Trophoblast cell (in vitro differentiated cells and primary cell): ENCODE data around the gene LAMA5.

ENCODE experiments used
- DNase-seq, 2 donors: peaks; one replicate each; pipeline ENCODE4 v3.0.0-alpha.2; 2016
- H2AFZ ChIP-seq: 2 replicates; pipeline ENCODE4 v1.6.1; 2013; ENCODE audit warnings: low read length, moderate library complexity, mild to moderate bottlenecking; ENCODE audit not compliant: insufficient read depth, poor library complexity
- H2AK5ac ChIP-seq: 2 replicates; pipeline ENCODE4 v1.6.1; 2013; ENCODE audit warnings: mild to moderate bottlenecking, low read length
- H2BK120ac ChIP-seq: 2 replicates; pipeline ENCODE4 v1.6.1; 2013; ENCODE audit warnings: low read length, mild to moderate bottlenecking, moderate library complexity; ENCODE audit not compliant: insufficient read depth, poor library complexity
- H2BK12ac ChIP-seq: 2 replicates; pipeline ENCODE4 v1.6.1; 2013; ENCODE audit warnings: mild to moderate bottlenecking, low read length, moderate library complexity
- H2BK5ac ChIP-seq: 2 replicates; pipeline ENCODE4 v1.6.1; 2013; ENCODE audit warnings: low read length, low read depth, moderate library complexity, mild to moderate bottlenecking; ENCODE audit not compliant: poor library complexity
- H3K14ac ChIP-seq: 2 replicates; pipeline ENCODE4 v1.6.1; 2013; ENCODE audit warnings: mild to moderate bottlenecking, low read length
- H3K18ac ChIP-seq: 2 replicates; pipeline ENCODE4 v1.6.1; 2013; ENCODE audit warnings: mild to moderate bottlenecking, low read length
- H3K23ac ChIP-seq: 2 replicates; pipeline ENCODE4 v1.6.1; 2013; ENCODE audit warnings: low read length
- H3K27ac ChIP-seq: 2 replicates; pipeline ENCODE4 v1.5.1; 2013; ENCODE audit warnings: low read depth, mild to moderate bottlenecking, inconsistent platforms, low read length, moderate library complexity
- H3K27me3 ChIP-seq: 2 replicates; pipeline ENCODE4 v1.6.1; 2013; ENCODE audit warnings: inconsistent platforms, mild to moderate bottlenecking, low read length, moderate library complexity; ENCODE audit not compliant: insufficient read depth
- H3K36me3 ChIP-seq, 2 experiments: 1 replicate in 1 of 2; 2 replicates in 1 of 2; pipeline ENCODE4 v1.6.1; 2013; ENCODE audit warnings: low read length in 2 of 2, mild to moderate bottlenecking in 2 of 2, moderate library complexity in 1 of 2; ENCODE audit not compliant: insufficient read depth in 2 of 2, control insufficient read depth in 1 of 2
- H3K4ac ChIP-seq: 2 replicates; pipeline ENCODE4 v1.6.1; 2013; ENCODE audit warnings: low read depth, mild to moderate bottlenecking, low read length, moderate library complexity
- H3K4me1 ChIP-seq, 2 experiments: 1 replicate in 1 of 2; 2 replicates in 1 of 2; pipeline ENCODE4 v1.6.1; 2013; ENCODE audit warnings: low read length in 2 of 2, mild to moderate bottlenecking in 2 of 2, moderate library complexity in 1 of 2; ENCODE audit not compliant: insufficient read depth in 2 of 2, control insufficient read depth in 1 of 2
- H3K4me2 ChIP-seq: 2 replicates; pipeline ENCODE4 v1.6.1; 2013; ENCODE audit warnings: inconsistent platforms, mild to moderate bottlenecking, low read length, moderate library complexity
- H3K4me3 ChIP-seq: 2 replicates; pipeline ENCODE4 v1.5.1; 2013; ENCODE audit warnings: mild to moderate bottlenecking, low read depth, low read length, inconsistent platforms
- H3K79me1 ChIP-seq: one replicate; pipeline ENCODE4 v1.6.1; 2013; ENCODE audit warnings: low read length
- H3K79me2 ChIP-seq: 2 replicates; pipeline ENCODE4 v1.6.1; 2013; ENCODE audit warnings: low read length, mild to moderate bottlenecking; ENCODE audit not compliant: control insufficient read depth, insufficient read depth, poor library complexity
- H3K9ac ChIP-seq: 2 replicates; pipeline ENCODE4 v1.6.1; 2013; ENCODE audit warnings: mild to moderate bottlenecking, low read length
- H3K9me3 ChIP-seq: 2 replicates; pipeline ENCODE4 v1.6.1; 2013; ENCODE audit warnings: low read depth, mild to moderate bottlenecking, control low read depth, inconsistent platforms, low read length; ENCODE audit not compliant: insufficient read depth
- H4K12ac ChIP-seq: 2 replicates; pipeline ENCODE4 v1.6.1; 2013; ENCODE audit warnings: low read depth, mild to moderate bottlenecking, low read length, moderate library complexity
- H4K8ac ChIP-seq: 2 replicates; pipeline ENCODE4 v1.6.1; 2013; ENCODE audit warnings: low read depth, mild to moderate bottlenecking, low read length, moderate library complexity
- H4K91ac ChIP-seq: one replicate; pipeline ENCODE4 v1.6.1; 2013; ENCODE audit warnings: low read depth, mild to moderate bottlenecking, low read length, moderate library complexity
- WGBS: extraction: QIAGEN DNeasy Blood & Tissue Kit; methylation state at CpG from one replicate; pipeline ENCODE4 v1.1.7; 2013; ENCODE audit warnings: missing lambda C conversion rate; ENCODE audit not compliant: insufficient read length, insufficient coverage; ENCODE audit errors: extremely low coverage; 5-methylcytosine and 5-hydroxymethylcytosine counted together

Gene LAMA5

DNA sequence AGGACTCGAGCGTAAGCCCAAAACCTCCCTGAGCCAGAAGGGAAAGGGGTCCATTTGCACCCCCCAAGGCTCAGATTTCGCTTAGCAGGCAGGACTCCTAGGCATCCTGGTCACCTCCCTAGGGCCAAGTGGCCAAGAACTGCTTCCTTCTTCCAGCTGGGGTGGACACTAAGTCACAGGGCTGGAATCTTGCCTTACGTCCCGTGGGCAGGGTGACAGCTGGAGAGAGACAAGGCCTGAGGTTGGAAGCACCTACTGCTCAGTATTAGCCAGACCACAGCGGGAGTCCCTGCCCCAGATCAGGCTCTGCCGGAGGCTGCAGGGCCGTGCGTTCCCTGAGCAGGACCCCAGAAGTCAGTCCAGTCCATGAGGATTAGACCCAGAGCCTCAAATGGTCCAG lies 19.7 kb downstream of the LAMA5 start:
- Histone ChIP-seq H3K4ac (no peak overlapping the region), H3K4me3 (no peak overlapping the region), H2BK120ac (no peak overlapping the region), H3K36me3 (peaks cover 62 to 72% of the 10 kb centered on the region in 2 experiments), H3K4me2 (no peak overlapping the region), H2BK12ac (no peak overlapping the region), H3K9me3 (peaks cover 1% of the 10 kb centered on the region), H4K12ac (no peak overlapping the region), H3K4me1 (peaks cover 9 to 10% of the 10 kb centered on the region in 2 experiments), H2BK5ac (no peak overlapping the region), H3K27ac (no peak overlapping the region), H3K9ac (no peak overlapping the region), H3K23ac (no peak overlapping the region), H3K79me1 (no peaks in the 10 kb centered on the region), H2AFZ (no peak overlapping the region), H3K18ac (no peak overlapping the region), H3K79me2 (no peaks in the 10 kb centered on the region), H3K14ac (no peak overlapping the region), H2AK5ac (no peak overlapping the region), H4K91ac (no peak overlapping the region), H3K27me3 (no peaks in the 10 kb centered on the region), H4K8ac (no peak overlapping the region)
- WGBS = no CpG with 5 or more reads among the region's 9 CpGs
- DNase-seq = no peak

DNA sequence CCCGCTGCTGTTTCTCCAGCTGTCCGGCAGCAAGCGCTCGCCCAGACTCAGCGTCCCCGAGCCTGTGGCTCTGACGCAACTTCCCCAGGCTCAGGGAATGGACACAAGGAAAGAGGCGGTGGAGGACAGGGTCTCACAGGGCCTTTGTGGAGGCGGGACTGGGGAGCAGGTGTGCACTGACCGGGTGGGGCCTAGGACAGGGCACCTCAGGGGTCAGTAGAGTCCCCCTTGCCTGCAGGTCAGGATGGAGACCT lies 20.0 kb downstream of the LAMA5 start:
- H4K12ac ChIP-seq = no peak overlapping the region
- peaks cover 1% of the 10 kb centered on the region for H3K9me3 ChIP-seq
- H3K4ac ChIP-seq = no peak overlapping the region
- H3K4me3 ChIP-seq = no peak overlapping the region
- H2BK120ac ChIP-seq = no peak overlapping the region
- no peak overlapping the region for H2AK5ac ChIP-seq
- peaks cover 9 to 10% of the 10 kb centered on the region in 2 experiments for H3K4me1 ChIP-seq
- no peak overlapping the region for H2BK12ac ChIP-seq
- no peak overlapping the region for H3K27ac ChIP-seq
- no peak overlapping the region for H4K91ac ChIP-seq
- no CpG with 5 or more reads among the region's 10 CpGs for WGBS
- no peaks in the 10 kb centered on the region for H3K27me3 ChIP-seq
- H3K23ac ChIP-seq = no peak overlapping the region
- H3K18ac ChIP-seq = no peak overlapping the region
- no peaks in the 10 kb centered on the region for H3K79me2 ChIP-seq
- no peak overlapping the region for H4K8ac ChIP-seq
- H3K14ac ChIP-seq = no peak overlapping the region
- no peak overlapping the region for H3K9ac ChIP-seq
- no peak for DNase-seq
- peaks cover 58 to 68% of the 10 kb centered on the region in 2 experiments for H3K36me3 ChIP-seq
- no peak overlapping the region for H2BK5ac ChIP-seq
- H3K79me1 ChIP-seq = no peaks in the 10 kb centered on the region
- no peak overlapping the region for H2AFZ ChIP-seq
- no peak overlapping the region for H3K4me2 ChIP-seq

DNA sequence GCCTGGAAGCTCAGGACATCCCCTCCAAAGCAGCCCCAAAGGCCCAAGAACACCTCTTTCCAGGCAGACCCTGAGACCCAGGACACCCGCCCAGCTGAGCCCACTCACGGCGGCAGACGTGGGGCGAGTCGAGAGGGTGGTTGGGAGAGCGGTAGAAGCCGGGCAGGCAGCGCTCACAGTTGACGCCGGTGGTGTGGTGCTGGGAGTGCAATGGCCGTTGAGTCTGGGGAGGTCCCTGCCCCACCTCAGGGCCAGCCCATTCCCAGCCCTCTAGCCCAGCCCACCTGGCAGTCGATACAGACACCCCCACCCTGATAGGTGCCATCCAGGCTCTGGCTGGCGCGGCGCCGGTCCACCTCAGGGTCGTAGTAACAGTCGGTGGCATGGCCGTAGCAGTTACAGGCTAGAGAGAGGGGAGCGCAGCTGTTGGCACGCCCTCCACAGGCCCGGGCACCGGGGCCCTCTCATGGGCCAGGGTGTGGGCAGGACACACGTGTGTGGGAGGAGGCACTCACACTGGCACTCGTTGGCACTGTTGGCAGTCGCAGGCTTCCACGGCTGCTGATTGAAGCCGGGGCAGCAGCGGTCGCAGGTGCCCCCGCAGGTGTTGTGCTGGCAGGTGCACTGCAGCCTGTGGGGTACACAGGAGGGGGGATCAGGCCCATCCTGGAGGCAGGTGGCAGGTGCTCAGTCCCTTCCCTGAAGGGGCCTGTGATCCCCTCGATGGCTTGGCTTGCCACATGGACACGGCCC lies 20.5 kb downstream of the LAMA5 start:
- Histone ChIP-seq H4K12ac (no peak overlapping the region), H2BK120ac (no peak overlapping the region), H4K91ac (no peak overlapping the region), H2AFZ (no peak overlapping the region), H3K4me3 (no peak overlapping the region), H3K27me3 (no peaks in the 10 kb centered on the region), H3K4ac (no peak overlapping the region), H3K14ac (no peak overlapping the region), H2BK12ac (no peak overlapping the region), H3K36me3 (peaks cover 53 to 63% of the 10 kb centered on the region in 2 experiments), H3K79me1 (no peaks in the 10 kb centered on the region), H3K4me1 (peaks cover 9 to 10% of the 10 kb centered on the region in 2 experiments), H2AK5ac (no peak overlapping the region), H3K27ac (no peak overlapping the region), H3K9ac (no peak overlapping the region), H3K23ac (no peak overlapping the region), H2BK5ac (no peak overlapping the region), H3K79me2 (no peaks in the 10 kb centered on the region), H3K4me2 (no peak overlapping the region), H3K9me3 (peaks cover 1% of the 10 kb centered on the region), H3K18ac (no peak overlapping the region), H4K8ac (no peak overlapping the region)
- DNase-seq = no peak
- no CpG with 5 or more reads among the region's 34 CpGs for WGBS

DNA sequence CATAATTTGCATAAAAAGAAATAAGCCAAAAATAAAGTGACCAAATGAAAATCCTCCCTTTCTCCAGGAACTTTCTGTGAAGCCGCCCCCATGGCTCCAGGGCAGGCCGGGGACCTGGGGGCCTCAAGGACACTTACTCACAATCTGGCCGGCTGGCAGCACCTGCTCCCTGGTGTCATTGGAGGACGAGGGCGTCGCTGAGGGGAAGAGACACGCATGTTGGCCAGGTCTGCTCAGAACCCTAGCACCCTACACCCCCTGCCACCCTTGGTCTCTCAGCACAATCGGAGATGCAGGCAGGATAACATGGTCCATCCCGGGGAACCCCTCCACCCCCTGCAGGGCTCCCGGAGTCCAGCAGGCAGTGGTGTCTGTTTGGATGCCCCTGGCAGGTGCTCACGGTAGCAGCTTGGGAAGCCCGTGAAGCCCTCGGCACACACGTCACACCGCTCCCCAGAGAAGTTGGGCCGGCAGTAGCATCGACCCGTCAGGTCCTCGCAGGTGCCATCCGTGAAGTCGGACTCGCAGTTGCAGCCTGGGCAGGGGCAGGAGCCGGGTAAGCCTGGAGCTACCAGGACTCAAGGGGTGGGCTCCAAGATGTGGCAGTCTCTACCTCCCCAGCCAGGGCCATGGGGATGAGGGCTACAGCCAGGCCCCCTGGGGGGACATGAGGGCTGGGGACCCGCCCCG lies 21.3 kb downstream of the LAMA5 start:
- no peak overlapping the region for H4K8ac ChIP-seq
- no peaks in the 10 kb centered on the region for H3K79me2 ChIP-seq
- H3K36me3 ChIP-seq = peaks cover 45 to 60% of the 10 kb centered on the region in 2 experiments
- no peak overlapping the region for H4K12ac ChIP-seq
- H2AFZ ChIP-seq = no peak overlapping the region
- H3K14ac ChIP-seq = no peak overlapping the region
- no peak overlapping the region for H3K18ac ChIP-seq
- H2BK5ac ChIP-seq = no peak overlapping the region
- H3K4me1 ChIP-seq = peaks cover 9 to 10% of the 10 kb centered on the region in 2 experiments
- no peak overlapping the region for H3K23ac ChIP-seq
- H3K4me3 ChIP-seq = no peak overlapping the region
- no peak for DNase-seq
- no peak overlapping the region for H3K9ac ChIP-seq
- no peak overlapping the region for H2BK120ac ChIP-seq
- no peaks in the 10 kb centered on the region for H3K9me3 ChIP-seq
- H2AK5ac ChIP-seq = no peak overlapping the region
- H4K91ac ChIP-seq = no peak overlapping the region
- no peak overlapping the region for H2BK12ac ChIP-seq
- no peaks in the 10 kb centered on the region for H3K27me3 ChIP-seq
- no peak overlapping the region for H3K27ac ChIP-seq
- no CpG with 5 or more reads among the region's 25 CpGs for WGBS
- no peak overlapping the region for H3K4ac ChIP-seq
- H3K4me2 ChIP-seq = no peak overlapping the region
- no peaks in the 10 kb centered on the region for H3K79me1 ChIP-seq
